BJ (cell line): Measurements from ENCODE around the gene PERCC1. TPM values are rescaled to one million over a fixed set of nuclear protein-coding genes. Genes with fewer than 3 reads are reported as not detected.

Experiments used
- CTCF ChIA-PET: fragments of 350-600 bp; formaldehyde crosslinking; extraction: SDS; loops from one replicate; lab custom pipeline; 2021; ENCODE audit warnings: antibody characterized with exemption, inconsistent platforms; lab: Yijun Ruan, JAX
- POLR2A ChIA-PET: fragments of 300-600 bp; sonication (Branson Sonifier 250); formaldehyde crosslinking; extraction: SDS; loops from one replicate; lab custom pipeline; 2021; ENCODE audit warnings: antibody characterized with exemption; lab: Charles Lee
- DNase-seq: peaks from one replicate; pipeline ENCODE4 v3.0.0-alpha.2; 2011; ENCODE audit warnings: low read depth
- H3K27me3 ChIP-seq: 2 replicates; pipeline ENCODE4 v1.6.0; 2011; ENCODE audit warnings: low read length; ENCODE audit not compliant: control insufficient read depth, insufficient read depth
- H3K36me3 ChIP-seq: 2 replicates; pipeline ENCODE4 v1.5.1; 2011; ENCODE audit warnings: low read length; ENCODE audit not compliant: control insufficient read depth, insufficient read depth
- H3K4me3 ChIP-seq: 2 replicates; pipeline ENCODE4 v1.5.1; 2011; ENCODE audit warnings: low read depth, mild to moderate bottlenecking, control low read depth, low read length
- CTCF ChIP-seq: IDR thresholded peaks from 2 replicates; pipeline ENCODE4 v1.5.1; 2011; ENCODE audit warnings: low read depth, mild to moderate bottlenecking, control low read depth, inconsistent platforms, low read length, moderate library complexity; ENCODE audit not compliant: insufficient read depth
- polyA plus RNA-seq: library from polyadenylated mRNA; depleted of rRNA; stranded (reverse); fragments of >200 nt; gene quantifications from 2 replicates; pipeline ENCODE4 v1.2.3, GENCODE V29; 2011

The PERCC1 gene
- polyA plus RNA-seq, 1 experiment = not detected

- Histone ChIP-seq H3K27me3 (no peaks in the 10 kb centered on the region), H3K4me3 (no peak overlapping the region), H3K36me3 (peaks cover 23% of the 10 kb centered on the region)
- POLR2A ChIA-PET = no interaction called here
- TF ChIP-seq CTCF = no peak
- no peak for DNase-seq
- CTCF ChIA-PET = no interaction called here
Observed at GRCh38 chr16:1389762-1390161, 41.1 kb upstream of the PERCC1 start.

GRCh38 chr16:1390239-1390779 is 40.6 kb upstream of the PERCC1 start:
- ChIA-PET CTCF (interaction anchor here (0.7 kb wide), 1 partner anchor 1139 kb away, joined by 4 read pairs; no protein-coding TSS in a partner anchor), POLR2A (no interaction called here)
- Histone ChIP-seq H3K4me3 (no peak overlapping the region), H3K36me3 (peaks cover 23% of the 10 kb centered on the region), H3K27me3 (no peaks in the 10 kb centered on the region)
- no peak for DNase-seq
- no peak for TF ChIP-seq CTCF

GRCh38 chr16:1392826-1393225 is 38.1 kb upstream of the PERCC1 start:
- no peak for DNase-seq
- POLR2A ChIA-PET = no interaction called here
- peaks cover 26% of the 10 kb centered on the region for H3K36me3 ChIP-seq
- no peak for TF ChIP-seq CTCF
- CTCF ChIA-PET = no interaction called here
- no peaks in the 10 kb centered on the region for H3K27me3 ChIP-seq
- H3K4me3 ChIP-seq = no peak overlapping the region

GRCh38 chr16:1393613-1394176 is 37.2 kb upstream of the PERCC1 start:
- no peak for TF ChIP-seq CTCF
- H3K27me3 ChIP-seq = no peaks in the 10 kb centered on the region
- ChIA-PET CTCF (no interaction called here), POLR2A (no interaction called here)
- H3K4me3 ChIP-seq = no peak overlapping the region
- peaks cover 28% of the 10 kb centered on the region for H3K36me3 ChIP-seq
- DNase-seq = no peak

- no peak overlapping the region for H3K4me3 ChIP-seq
- CTCF ChIA-PET = no interaction called here
- no peak for TF ChIP-seq CTCF
- peaks cover 32% of the 10 kb centered on the region for H3K36me3 ChIP-seq
- no peak for DNase-seq
- no peaks in the 10 kb centered on the region for H3K27me3 ChIP-seq
- POLR2A ChIA-PET = no interaction called here
Observed at GRCh38 chr16:1394367-1394951, 36.4 kb upstream of the PERCC1 start.
